ENCODE data around the gene KLHL2.

- TF ChIP-seq YY1 (IDR thresholded peaks at IDR 0.05; ENCODE audit: insufficient read depth, insufficient read length) (no peak), SUZ12 (IDR thresholded peaks at IDR 0.05; ENCODE audit: extremely low read depth, insufficient read depth, insufficient read length) (no peak), ZNF274 (IDR thresholded peaks at IDR 0.05; ENCODE audit: low read depth, low read length) (no peak)
Measured at GRCh38 chr4:165164257-165164656, 43.1 kb upstream of the KLHL2 start.

Data from NT2/D1 (cell line).